IMR-90 (cell line): ENCODE data around the gene SYCP1. TPM values are rescaled to one million over a fixed set of nuclear protein-coding genes. Genes with fewer than 3 reads are reported as not detected.

Experiments used
- ATAC-seq: fragments of 200-7000 bp; cut with Tn5 transposase; 2 replicates; pipeline ENCODE4 v1.9.1; 2020; ENCODE audit warnings: low read depth, mild to moderate bottlenecking, moderate library complexity
- BruUV-seq: library from RNA; stranded (reverse); fragments of 400-500 nt; replicated peaks from 2 replicates; lab custom pipeline; 2021; lab: Mats Ljungman, UMichigan
- CTCF ChIA-PET: fragments of 300-600 bp; formaldehyde crosslinking; extraction: SDS; loops from one replicate; lab custom pipeline; 2021; ENCODE audit warnings: antibody characterized with exemption; lab: Yijun Ruan, JAX
- POLR2A ChIA-PET: fragments of 300-600 bp; sonication (Branson Sonifier 250); formaldehyde crosslinking; loops from one replicate; lab custom pipeline; 2022; ENCODE audit warnings: antibody characterized with exemption; ENCODE audit not compliant: unreplicated experiment; lab: Charles Lee
- DNase-seq: peaks from one replicate; pipeline ENCODE4 v3.0.0; 2013
- H2AFZ ChIP-seq: replicated peaks from 2 replicates; pipeline ENCODE3; 2013; ENCODE audit warnings: low read length, mild to moderate bottlenecking; ENCODE audit not compliant: poor library complexity
- H2AK5ac ChIP-seq: 2 replicates; pipeline ENCODE4 v1.6.1; 2013; ENCODE audit warnings: low read depth, low read length, inconsistent platforms
- H2AK9ac ChIP-seq: replicated peaks from 2 replicates; pipeline ENCODE3; 2013; ENCODE audit warnings: mild to moderate bottlenecking, low read depth, low read length, moderate library complexity; ENCODE audit not compliant: poor library complexity
- H2BK120ac ChIP-seq: 2 replicates; pipeline ENCODE4 v1.6.1; 2013; ENCODE audit warnings: low read depth, low read length, inconsistent platforms
- H2BK15ac ChIP-seq: 3 replicates; pipeline ENCODE4 v1.6.1; 2013; ENCODE audit warnings: low read depth, low read length, inconsistent platforms
- H2BK20ac ChIP-seq: 2 replicates; pipeline ENCODE4 v1.6.1; 2013; ENCODE audit warnings: low read depth, mild to moderate bottlenecking, inconsistent platforms, low read length, moderate library complexity
- H2BK5ac ChIP-seq: 2 replicates; pipeline ENCODE4 v1.6.1; 2013; ENCODE audit warnings: mild to moderate bottlenecking, low read depth, low read length, inconsistent platforms; ENCODE audit not compliant: poor library complexity, severe bottlenecking
- H3K14ac ChIP-seq: replicated peaks from 2 replicates; pipeline ENCODE4 v1.6.1; 2013; ENCODE audit warnings: low read depth, low read length, inconsistent platforms
- H3K18ac ChIP-seq: 2 replicates; pipeline ENCODE4 v1.6.1; 2013; ENCODE audit warnings: low read depth, low read length, control low read depth
- H3K23ac ChIP-seq: 2 replicates; pipeline ENCODE4 v1.6.1; 2013; ENCODE audit warnings: low read depth, low read length, inconsistent platforms
- H3K27ac ChIP-seq: 2 replicates; pipeline ENCODE4 v1.5.1; 2013; ENCODE audit warnings: mild to moderate bottlenecking, control low read depth, low read length; ENCODE audit not compliant: insufficient read depth
- H3K27me3 ChIP-seq: 2 replicates; pipeline ENCODE4 v1.6.1; 2013; ENCODE audit warnings: low read length; ENCODE audit not compliant: control insufficient read depth, insufficient read depth
- H3K36me3 ChIP-seq: 2 replicates; pipeline ENCODE4 v1.6.1; 2013; ENCODE audit warnings: low read length, mixed read lengths; ENCODE audit not compliant: control insufficient read depth, insufficient read depth
- H3K4ac ChIP-seq: 2 replicates; pipeline ENCODE4 v1.6.1; 2013; ENCODE audit warnings: low read depth, low read length, inconsistent platforms
- H3K4me1 ChIP-seq: 2 replicates; pipeline ENCODE4 v1.6.1; 2013; ENCODE audit warnings: low read length, mixed read lengths; ENCODE audit not compliant: control insufficient read depth, insufficient read depth
- H3K4me2 ChIP-seq: 2 replicates; pipeline ENCODE4 v1.6.1; 2013; ENCODE audit warnings: low read depth, mild to moderate bottlenecking, control low read depth, low read length, moderate library complexity
- H3K4me3 ChIP-seq: 2 replicates; pipeline ENCODE4 v1.5.1; 2013; ENCODE audit warnings: low read depth, mild to moderate bottlenecking, control low read depth, low read length, moderate library complexity; ENCODE audit not compliant: insufficient read depth
- H3K56ac ChIP-seq: 2 replicates; pipeline ENCODE4 v1.6.1; 2013; ENCODE audit warnings: low read length, inconsistent platforms; ENCODE audit not compliant: insufficient read depth; ENCODE audit errors: extremely low read depth
- H3K79me1 ChIP-seq, 2 experiments: 2 replicates each; pipeline ENCODE4 v1.6.1; 2013; ENCODE audit warnings: low read length in 2 of 2, inconsistent platforms in 1 of 2, low read depth in 1 of 2
- H3K9ac ChIP-seq: 2 replicates; pipeline ENCODE4 v1.6.1; 2013; ENCODE audit warnings: low read depth, low read length, control low read depth
- H3K9me1 ChIP-seq: 2 replicates; pipeline ENCODE4 v1.6.1; 2013; ENCODE audit warnings: low read length, inconsistent platforms; ENCODE audit not compliant: insufficient read depth
- H3K9me3 ChIP-seq: 2 replicates; pipeline ENCODE4 v1.6.1; 2013; ENCODE audit warnings: low read length; ENCODE audit not compliant: control insufficient read depth, insufficient read depth
- H4K20me1 ChIP-seq: 2 replicates; pipeline ENCODE4 v1.6.1; 2013; ENCODE audit warnings: low read length, inconsistent platforms; ENCODE audit not compliant: insufficient read depth
- H4K5ac ChIP-seq: 2 replicates; pipeline ENCODE4 v1.6.1; 2013; ENCODE audit warnings: mild to moderate bottlenecking, low read depth, low read length, control low read depth
- H4K8ac ChIP-seq, 2 experiments: 2 replicates each; pipeline ENCODE4 v1.6.1; 2013; ENCODE audit warnings: low read depth in 2 of 2, low read length in 2 of 2, control low read depth in 1 of 2, inconsistent platforms in 1 of 2
- H4K91ac ChIP-seq: 2 replicates; pipeline ENCODE4 v1.6.1; 2013; ENCODE audit warnings: low read depth, low read length, inconsistent platforms; ENCODE audit not compliant: insufficient read depth
- BHLHE40 ChIP-seq: fragments of 150-350 bp; IDR thresholded peaks from 2 replicates; pipeline ENCODE4 v1.6.1; 2016; ENCODE audit warnings: mild to moderate bottlenecking, low read depth, low read length
- CEBPB ChIP-seq: IDR thresholded peaks from 2 replicates; pipeline ENCODE4 v1.6.1; 2012; ENCODE audit warnings: low read depth, low read length, improper control_type of control experiment
- CHD1 ChIP-seq: IDR thresholded peaks from 2 replicates; pipeline ENCODE4 v1.6.1; 2012; ENCODE audit warnings: low read depth, low read length, improper control_type of control experiment
- FOS ChIP-seq: fragments of 150-350 bp; IDR thresholded peaks from 2 replicates; pipeline ENCODE4 v1.6.1; 2016; ENCODE audit warnings: low read depth, low read length
- MAFK ChIP-seq: IDR thresholded peaks from 2 replicates; pipeline ENCODE4 v1.6.1; 2012; ENCODE audit warnings: low read depth, low read length, improper control_type of control experiment
- MAZ ChIP-seq: IDR thresholded peaks from 2 replicates; pipeline ENCODE4 v1.6.1; 2012; ENCODE audit warnings: low read depth, mild to moderate bottlenecking, low read length, improper control_type of control experiment, moderate library complexity, borderline replicate concordance
- MXI1 ChIP-seq: IDR thresholded peaks from 2 replicates; pipeline ENCODE4 v1.6.1; 2012; ENCODE audit warnings: low read depth, mild to moderate bottlenecking, low read length, moderate library complexity, borderline replicate concordance
- NFE2L2 ChIP-seq: fragments of 150-350 bp; IDR thresholded peaks from 2 replicates; pipeline ENCODE4 v1.6.1; 2016; ENCODE audit warnings: low read depth, mild to moderate bottlenecking, low read length
- POLR2A ChIP-seq: IDR thresholded peaks from 2 replicates; pipeline ENCODE4 v1.6.1; 2012; ENCODE audit warnings: mild to moderate bottlenecking, low read depth, low read length
- RAD21 ChIP-seq: IDR thresholded peaks from 2 replicates; pipeline ENCODE4 v1.6.1; 2012; ENCODE audit warnings: low read length, improper control_type of control experiment
- RCOR1 ChIP-seq: IDR thresholded peaks from 2 replicates; pipeline ENCODE4 v1.6.1; 2012; ENCODE audit warnings: mild to moderate bottlenecking, low read length, improper control_type of control experiment; ENCODE audit not compliant: insufficient replicate concordance
- RFX5 ChIP-seq: IDR thresholded peaks from 2 replicates; pipeline ENCODE4 v1.8.0; 2012; ENCODE audit warnings: low read depth, mild to moderate bottlenecking, low read length, moderate library complexity
- SMC3 ChIP-seq: fragments of 150-350 bp; IDR thresholded peaks from 2 replicates; pipeline ENCODE4 v1.6.1; 2016; ENCODE audit warnings: low read depth, mild to moderate bottlenecking, antibody characterized with exemption, low read length, moderate library complexity
- USF2 ChIP-seq: fragments of 150-350 bp; IDR thresholded peaks from 2 replicates; pipeline ENCODE4 v1.6.1; 2017; ENCODE audit warnings: mild to moderate bottlenecking, antibody characterized with exemption, low read length, low read depth
- WGBS, 2 experiments: methylation state at CpG; one replicate each; pipeline versions ENCODE4 v1.1.5 to v1.1.7; 2013; ENCODE audit warnings: missing lambda C conversion rate in 2 of 2; ENCODE audit not compliant: insufficient read length in 1 of 2; ENCODE audit errors: extremely low coverage in 2 of 2; 5-methylcytosine and 5-hydroxymethylcytosine counted together
- dilution Hi-C: fragments of 300-500 bp; cut with HindIII; formaldehyde crosslinking; loops from one replicate; pipeline ENCODE4 v1.14.3; 2018; ENCODE audit warnings: low sequenced_read_pairs; ENCODE audit not compliant: unreplicated experiment
- in situ Hi-C: fragments of 300-500 bp; cut with MboI; formaldehyde crosslinking; loops from 3 replicates; pipeline ENCODE4 v1.14.3; 2019; ENCODE audit warnings: low sequenced_read_pairs, inconsistent platforms, mixed read lengths
- intact Hi-C: fragments of 100-400 bp; cut with micrococcal nuclease; formaldehyde crosslinking; loops from 2 replicates; pipeline ENCODE4 v1.10.0; 2022
- polyA plus RNA-seq, 3 experiments: library from polyadenylated mRNA; depleted of rRNA; stranded (reverse); fragments of >200 nt; gene quantifications; 2 replicates each; pipeline ENCODE4 v1.2.3, GENCODE V29; 2012; ENCODE audit warnings: low replicate concordance in 1 of 3
- total RNA-seq: library from RNA; depleted of rRNA; stranded (reverse); fragments of >200 nt; gene quantifications from 2 replicates; pipeline ENCODE4 v1.2.3, GENCODE V29; 2012
- TF ChIP-seq, protein P1 (sequence below): conservative IDR thresholded peaks from 2 replicates; pipeline ENCODE4 v1.5.1; 2012; ENCODE audit warnings: mild to moderate bottlenecking, low read depth, low read length, improper control_type of control experiment
- TF ChIP-seq, protein P2 (sequence below): fragments of 150-350 bp; IDR thresholded peaks from 2 replicates; pipeline ENCODE4 v1.6.1; 2016; ENCODE audit warnings: low read depth, mild to moderate bottlenecking, low read length, moderate library complexity, borderline replicate concordance

Gene SYCP1
- total and polyA plus RNA-seq, 2 of the 4 experiments (the other 2 are of a cell fraction), result not detected

DNA sequence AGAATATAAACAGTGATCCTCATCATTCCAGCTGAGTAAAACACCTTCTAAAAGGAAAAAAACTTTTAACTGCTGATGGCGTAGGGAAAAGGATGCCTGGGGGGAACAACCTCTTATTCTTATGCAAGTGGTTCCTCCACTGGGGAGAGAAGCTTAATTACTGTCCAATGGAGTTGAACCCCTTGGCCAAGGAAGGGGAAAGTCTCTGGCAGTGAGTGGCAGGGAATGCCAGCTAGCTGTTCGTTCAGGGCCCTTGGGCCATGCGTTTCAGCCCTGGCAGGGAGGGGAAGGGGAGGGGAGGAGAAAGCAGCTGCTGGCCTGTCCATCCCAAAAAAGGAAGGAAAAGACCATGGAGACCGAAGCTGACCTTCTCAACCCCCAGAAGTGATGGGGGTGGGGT, 22.6 kb upstream of the SYCP1 start:
- dilution Hi-C loops, result no loop called here
- CTCF ChIA-PET, result no interaction called here
- Histone ChIP-seq H4K20me1 (no peaks in the 10 kb centered on the region), H4K8ac (no peak overlapping the region), H3K9me3 (no peaks in the 10 kb centered on the region), H4K91ac (no peak overlapping the region), H2AK9ac (no peak overlapping the region), H3K4me3 (no peak overlapping the region), H3K4me2 (no peak overlapping the region), H3K9ac (no peak overlapping the region), H3K27me3 (no peaks in the 10 kb centered on the region), H3K18ac (no peak overlapping the region), H3K4ac (no peak overlapping the region), H4K5ac (no peak overlapping the region), H3K9me1 (no peaks in the 10 kb centered on the region), H3K79me1 (no peaks in the 10 kb centered on the region), H2AK5ac (no peak overlapping the region), H2BK20ac (no peak overlapping the region), H3K23ac (no peak overlapping the region), H3K36me3 (no peaks in the 10 kb centered on the region), H3K27ac (no peak overlapping the region), H3K4me1 (no peaks in the 10 kb centered on the region), H3K56ac (no peak overlapping the region), H3K14ac (no peak overlapping the region), H2BK5ac (no peak overlapping the region), H2BK15ac (no peak overlapping the region), H2BK120ac (no peak overlapping the region), H2AFZ (no peak overlapping the region)
- intact Hi-C loops, result no loop called here
- 83% methylated on average over 1 of the region's 4 CpGs; no CpG with 5 or more reads in 1 of the 2 experiments for WGBS, 2 experiments
- DNase-seq (no peak), ATAC-seq (no peak)
- TF ChIP-seq RAD21 (no peak), BHLHE40 (no peak), MAZ (no peak), MAFK (no peak), MXI1 (no peak), USF2 (no peak), CEBPB (no peak), RCOR1 (no peak), RFX5 (no peak), POLR2A (no peak), FOS (no peak), CHD1 (no peak), NFE2L2 (no peak), SMC3 (no peak)
- TF ChIP-seq, protein P1, sequence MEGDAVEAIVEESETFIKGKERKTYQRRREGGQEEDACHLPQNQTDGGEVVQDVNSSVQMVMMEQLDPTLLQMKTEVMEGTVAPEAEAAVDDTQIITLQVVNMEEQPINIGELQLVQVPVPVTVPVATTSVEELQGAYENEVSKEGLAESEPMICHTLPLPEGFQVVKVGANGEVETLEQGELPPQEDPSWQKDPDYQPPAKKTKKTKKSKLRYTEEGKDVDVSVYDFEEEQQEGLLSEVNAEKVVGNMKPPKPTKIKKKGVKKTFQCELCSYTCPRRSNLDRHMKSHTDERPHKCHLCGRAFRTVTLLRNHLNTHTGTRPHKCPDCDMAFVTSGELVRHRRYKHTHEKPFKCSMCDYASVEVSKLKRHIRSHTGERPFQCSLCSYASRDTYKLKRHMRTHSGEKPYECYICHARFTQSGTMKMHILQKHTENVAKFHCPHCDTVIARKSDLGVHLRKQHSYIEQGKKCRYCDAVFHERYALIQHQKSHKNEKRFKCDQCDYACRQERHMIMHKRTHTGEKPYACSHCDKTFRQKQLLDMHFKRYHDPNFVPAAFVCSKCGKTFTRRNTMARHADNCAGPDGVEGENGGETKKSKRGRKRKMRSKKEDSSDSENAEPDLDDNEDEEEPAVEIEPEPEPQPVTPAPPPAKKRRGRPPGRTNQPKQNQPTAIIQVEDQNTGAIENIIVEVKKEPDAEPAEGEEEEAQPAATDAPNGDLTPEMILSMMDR, result no peak
- TF ChIP-seq, protein P2, sequence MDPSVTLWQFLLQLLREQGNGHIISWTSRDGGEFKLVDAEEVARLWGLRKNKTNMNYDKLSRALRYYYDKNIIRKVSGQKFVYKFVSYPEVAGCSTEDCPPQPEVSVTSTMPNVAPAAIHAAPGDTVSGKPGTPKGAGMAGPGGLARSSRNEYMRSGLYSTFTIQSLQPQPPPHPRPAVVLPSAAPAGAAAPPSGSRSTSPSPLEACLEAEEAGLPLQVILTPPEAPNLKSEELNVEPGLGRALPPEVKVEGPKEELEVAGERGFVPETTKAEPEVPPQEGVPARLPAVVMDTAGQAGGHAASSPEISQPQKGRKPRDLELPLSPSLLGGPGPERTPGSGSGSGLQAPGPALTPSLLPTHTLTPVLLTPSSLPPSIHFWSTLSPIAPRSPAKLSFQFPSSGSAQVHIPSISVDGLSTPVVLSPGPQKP, result no peak
- BruUV-seq, result no TSS peak
- POLR2A ChIA-PET, result no interaction called here
- in situ Hi-C loops, result no loop called here
